Right ventricle myocardium inferior (tissue), 1 donor: Measurements from ENCODE around the gene LAMB4. TPM values are rescaled to one million over a fixed set of nuclear protein-coding genes. Genes with fewer than 3 reads are reported as not detected.

Experiments used
- ATAC-seq: fragments of 200-7000 bp; cut with Tn5 transposase; one replicate; pipeline ENCODE4 v1.9.1; 2020; ENCODE audit warnings: mild to moderate bottlenecking, moderate library complexity
- DNase-seq: peaks from one replicate; pipeline ENCODE4 v3.0.0; 2021; ENCODE audit errors: missing footprints
- intact Hi-C: fragments of 100-400 bp; cut with DNase I; formaldehyde crosslinking; loops from one replicate; pipeline ENCODE4 v1.11.0; 2022
- total RNA-seq: library from RNA; stranded (reverse); fragmentation: NEBNext Ultra II Directional; extraction: Animal tissue kit (Norgen Biotek cat#: 25700); gene quantifications from one replicate; pipeline ENCODE4 v1.2.1, GENCODE V29; 2021
- donor health status: DM: no; HTN: yes; CAD: no; lungs with severe emphysema.

Gene LAMB4
- total RNA-seq, 1 donor from 2014 or later, result 0.19 TPM

GRCh38 chr7:108118959-108119358 lies 11.2 kb downstream of the LAMB4 start:
- ATAC-seq (no peak), DNase-seq (no peak)
- intact Hi-C loops, result no loop called here

- no peak for DNase-seq
- no peak for ATAC-seq
- intact Hi-C loops, result no loop called here
Measured at GRCh38 chr7:108114117-108114841, 15.9 kb downstream of the LAMB4 start.

GRCh38 chr7:108112683-108113082 lies 17.5 kb downstream of the LAMB4 start:
- intact Hi-C loops, result no loop called here
- DNase-seq, result no peak
- no peak for ATAC-seq

GRCh38 chr7:108109221-108109908 lies 20.8 kb downstream of the LAMB4 start:
- ATAC-seq, result no peak
- intact Hi-C loops, result loop anchor here (2.0 kb wide), 1 partner anchor 37 kb away; no protein-coding TSS in a partner anchor
- DNase-seq, result no peak

DNA sequence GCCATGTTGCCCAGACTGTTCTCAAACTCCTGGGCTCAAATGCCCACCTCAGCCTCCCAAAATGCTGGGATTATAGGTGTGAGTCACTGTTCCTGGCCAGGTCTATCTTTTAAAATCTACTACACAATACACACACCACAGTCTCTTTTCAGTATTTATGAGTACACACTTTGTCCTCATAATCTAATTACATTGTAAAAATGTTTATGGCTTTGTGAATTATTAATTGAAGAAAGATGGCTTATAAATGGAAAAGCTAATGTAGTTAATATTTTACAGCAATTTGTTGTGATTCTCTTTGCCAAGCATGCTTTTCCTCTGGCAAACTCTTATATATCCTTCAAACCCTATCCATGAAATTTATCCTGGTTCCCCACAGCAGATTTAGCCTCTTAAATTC lies 22.0 kb downstream of the LAMB4 start:
- intact Hi-C loops, result loop anchor here (2.0 kb wide), 1 partner anchor 39 kb away; no protein-coding TSS in a partner anchor
- no peak for DNase-seq
- ATAC-seq, result no peak

DNA sequence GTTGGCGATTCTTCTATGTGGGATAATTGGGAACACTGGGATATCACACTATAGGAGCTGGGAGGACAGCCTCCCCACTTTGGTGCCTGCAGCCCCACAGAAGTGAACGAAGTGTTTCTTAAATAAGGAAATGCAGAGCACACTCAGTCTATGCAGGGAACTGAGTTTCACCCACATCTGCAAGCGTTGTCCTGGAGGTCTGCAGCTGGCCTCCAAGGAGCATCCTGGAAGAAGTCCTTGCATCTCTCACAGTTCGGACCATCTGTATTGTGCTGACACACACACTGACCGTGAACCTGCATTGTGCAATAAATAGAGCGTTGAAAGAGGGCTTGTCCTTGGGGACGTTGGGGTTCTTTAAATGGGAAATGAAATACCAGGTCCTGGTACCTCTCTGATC lies 25.8 kb downstream of the LAMB4 start:
- ATAC-seq (peak; percentile 95), DNase-seq (no peak)
- intact Hi-C loops, result no loop called here

DNA sequence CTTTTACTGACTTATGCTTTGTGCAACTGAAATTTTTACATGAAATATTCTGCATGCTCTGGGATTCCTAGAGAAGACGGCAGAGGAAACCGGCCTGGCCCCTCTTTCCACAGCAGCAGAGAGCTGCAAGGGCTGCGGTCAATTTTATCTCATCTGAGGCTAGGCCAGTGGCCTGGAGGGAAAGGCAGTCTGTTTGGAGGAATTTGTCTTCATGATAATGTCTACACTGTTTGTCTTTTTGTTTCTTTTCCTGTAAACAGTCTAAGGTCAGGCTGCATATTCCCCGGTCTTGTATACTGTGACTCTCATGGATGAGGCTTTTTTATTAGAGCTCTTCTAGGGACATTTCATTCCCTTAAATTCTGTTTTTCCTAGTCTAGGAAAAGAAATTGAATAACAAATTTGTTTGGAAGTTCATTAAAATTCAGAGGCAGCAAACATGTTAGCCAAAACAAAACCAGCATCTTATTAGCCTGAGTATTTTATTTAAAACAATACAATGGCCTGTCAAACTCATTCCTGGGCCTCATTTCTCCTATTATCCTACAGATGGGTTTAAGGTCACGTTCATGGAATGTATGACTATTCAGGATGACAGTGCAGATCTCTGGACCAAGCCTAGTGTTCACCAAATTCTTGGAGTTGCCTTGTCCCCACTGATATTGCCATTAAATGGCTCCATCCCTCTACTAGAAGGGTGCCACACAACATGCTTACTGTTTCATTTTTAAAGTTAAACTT lies 26.4 kb downstream of the LAMB4 start:
- DNase-seq (no peak), ATAC-seq (no peak)

DNA sequence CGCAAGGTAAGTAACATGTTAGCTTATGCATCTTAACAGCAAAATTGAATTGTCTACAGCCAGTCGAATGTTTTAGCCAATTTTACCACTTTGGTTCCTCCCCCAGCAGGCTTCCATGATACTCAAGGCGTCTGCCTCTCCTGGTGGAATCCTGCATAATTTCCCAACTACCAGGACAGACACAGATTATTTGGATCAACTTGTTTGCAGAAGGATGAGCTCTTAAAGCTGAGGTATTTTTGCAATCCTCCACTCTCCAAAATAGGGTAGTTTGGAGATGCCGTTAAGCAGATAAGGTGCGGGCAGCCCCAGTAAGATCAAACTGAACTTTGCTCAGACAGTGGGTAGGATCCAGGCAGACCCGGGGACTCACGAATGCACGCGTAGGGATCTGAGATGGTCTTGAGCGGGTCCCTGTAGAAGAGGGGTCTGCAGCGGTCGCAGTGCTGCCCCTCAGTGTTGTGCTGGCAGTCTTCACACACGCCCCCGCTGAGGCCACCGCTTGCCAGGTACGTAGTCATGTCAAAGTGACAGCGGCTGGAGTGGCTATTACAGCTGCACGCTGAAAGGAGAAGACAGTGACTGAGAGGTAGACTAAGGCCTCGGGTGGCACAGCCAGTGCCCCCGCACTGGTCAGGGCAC lies 27.4 kb downstream of the LAMB4 start:
- DNase-seq, result no peak
- ATAC-seq, result no peak

More for the DNA sequence above, 26.4 kb downstream of the LAMB4 start:
- intact Hi-C loops, result no loop called here

DNA sequence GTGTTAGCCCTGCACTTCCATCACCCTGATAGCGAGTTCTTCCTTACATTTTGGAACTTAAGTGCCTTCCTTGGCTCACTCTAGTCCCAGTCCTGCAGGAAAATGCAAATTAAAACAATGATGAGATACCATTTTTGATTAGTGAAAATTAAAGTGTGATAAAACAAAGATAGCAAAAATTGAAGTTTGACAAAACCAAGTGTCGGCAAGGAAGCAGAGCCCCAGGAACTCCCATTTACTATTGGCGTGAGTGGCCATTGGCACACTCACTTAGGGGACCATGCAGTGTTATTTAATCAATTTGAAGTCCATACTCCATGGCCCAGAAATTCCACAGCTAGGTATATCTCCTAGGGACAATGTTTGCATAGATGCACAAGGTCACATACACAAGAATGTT lies 28.4 kb downstream of the LAMB4 start:
- ATAC-seq, result no peak
- no peak for DNase-seq
- intact Hi-C loops, result no loop called here

More for the DNA sequence above, 27.4 kb downstream of the LAMB4 start:
- intact Hi-C loops, result no loop called here

DNA sequence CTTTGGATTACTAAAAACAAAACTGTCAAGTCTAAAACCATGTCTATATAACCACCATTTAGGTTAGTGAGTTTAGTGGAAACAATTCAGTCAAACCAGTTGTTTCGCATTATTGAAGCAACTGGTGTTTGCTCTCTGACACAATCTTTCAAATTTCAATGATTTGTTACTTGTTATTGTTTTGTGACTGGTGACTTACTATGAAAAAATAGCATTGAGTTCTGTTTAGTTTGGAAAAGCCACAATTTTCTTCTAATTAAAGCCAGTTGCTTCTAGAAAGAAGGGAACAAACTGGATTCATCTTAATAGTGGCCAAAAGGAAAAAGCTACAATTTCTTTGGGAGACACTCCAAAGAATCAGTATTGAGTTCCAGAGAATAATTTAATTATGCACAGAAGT lies 30.4 kb downstream of the LAMB4 start:
- intact Hi-C loops, result loop anchor here (5.0 kb wide), 1 partner anchor 97 kb away; the partner anchor contains the start of gene LAMB1
- no peak for DNase-seq
- no peak for ATAC-seq

- DNase-seq (no peak), ATAC-seq (no peak)
- intact Hi-C loops, result loop anchor here (5.0 kb wide), 1 partner anchor 95 kb away; the partner anchor contains the start of gene LAMB1
Measured at GRCh38 chr7:108097703-108098102, 32.5 kb downstream of the LAMB4 start.

DNA sequence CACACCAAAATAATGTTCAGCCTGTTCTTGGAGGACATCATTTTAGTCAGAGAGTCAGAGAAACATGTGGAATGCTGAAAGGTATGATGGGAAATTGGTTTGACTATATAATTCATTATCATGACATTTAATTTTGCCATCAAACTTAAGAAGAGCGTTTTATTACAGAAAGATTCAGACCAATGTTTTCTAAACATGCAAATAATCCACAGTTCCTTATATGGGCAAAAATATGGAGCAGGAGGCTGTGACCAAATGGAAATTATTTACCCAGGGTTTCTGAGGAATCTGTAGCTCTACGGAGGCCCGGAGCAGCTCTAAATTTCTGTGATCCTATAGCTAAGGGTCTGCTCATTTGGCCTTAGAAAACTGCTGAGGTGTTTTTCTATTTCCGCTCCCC lies 33.2 kb downstream of the LAMB4 start:
- DNase-seq (no peak), ATAC-seq (no peak)
- intact Hi-C loops, result loop anchor here (5.0 kb wide), 1 partner anchor 95 kb away; the partner anchor contains the start of gene LAMB1

GRCh38 chr7:108094933-108095710 lies 35.0 kb downstream of the LAMB4 start:
- intact Hi-C loops, result loop anchor here (5.0 kb wide), 1 partner anchor 93 kb away; the partner anchor contains the start of gene LAMB1
- no peak for DNase-seq

DNA sequence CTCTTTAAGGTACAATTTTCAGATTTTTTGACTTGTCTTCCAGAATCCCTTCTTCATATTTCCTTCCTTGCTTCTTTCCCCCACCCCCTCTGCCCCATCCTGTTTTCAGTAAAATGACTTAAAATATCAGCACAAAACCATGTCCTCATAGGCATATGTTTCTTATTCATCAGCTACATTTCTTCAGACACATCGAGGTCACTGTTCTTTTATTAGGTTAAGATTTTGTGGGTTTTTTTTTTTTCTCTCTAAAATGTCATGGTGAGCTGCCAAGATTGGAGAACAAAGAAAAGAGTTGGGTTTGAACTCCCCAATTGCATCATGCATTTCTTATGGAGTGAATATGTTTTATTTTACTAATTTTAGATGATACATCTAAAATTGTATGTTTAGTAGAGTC lies 35.8 kb downstream of the LAMB4 start:
- DNase-seq (no peak), ATAC-seq (peak; percentile 49)
- intact Hi-C loops, result no loop called here

More at GRCh38 chr7:108094933-108095710, 35.0 kb downstream of the LAMB4 start:
- ATAC-seq, result peak; percentile 57

- intact Hi-C loops, result no loop called here
- DNase-seq, result no peak
- ATAC-seq, result peak; percentile 59
Measured at GRCh38 chr7:108093851-108094331, 36.3 kb downstream of the LAMB4 start.

- ATAC-seq (no peak), DNase-seq (no peak)
- intact Hi-C loops, result no loop called here
Measured at GRCh38 chr7:108093341-108093740, 36.8 kb downstream of the LAMB4 start.

DNA sequence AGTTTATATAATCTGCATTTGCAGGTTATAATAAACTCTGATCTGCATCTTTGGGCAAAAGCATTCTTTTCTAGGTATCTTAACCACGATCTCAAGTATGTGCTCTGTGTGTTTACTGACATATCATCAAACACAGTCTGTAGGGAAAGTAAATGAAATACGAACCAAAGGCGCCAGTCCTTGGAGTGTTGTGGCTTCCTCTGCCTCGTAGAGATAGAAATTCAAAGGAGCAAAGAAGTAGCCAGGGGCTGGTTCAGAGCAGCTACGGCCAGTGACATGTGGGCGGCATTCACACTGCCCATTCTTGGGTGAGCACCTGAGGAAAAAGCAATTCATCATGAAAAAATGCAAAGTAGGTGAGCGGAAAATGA lies 38.7 kb downstream of the LAMB4 start:
- no peak for ATAC-seq

More for the DNA sequence above, 38.7 kb downstream of the LAMB4 start:
- intact Hi-C loops, result no loop called here
- DNase-seq, result no peak
